ENCODE results near the gene SRP68.

The SRP68 gene

GRCh38 chr17:76027159-76027839 lies 45.0 kb downstream of the SRP68 start, which contains the start of gene EVPL:
Gene EVPL (minus strand): TSS chr17:76027306. CDS start chr17:76027198, 108 bp downstream.
- Histone ChIP-seq H3K4me1 (ENCODE audit: control insufficient read depth, insufficient read depth, low read length) (peaks cover 4% of the 10 kb centered on the region), H3K9me3 (ENCODE audit: control insufficient read depth, low read length) (no peaks in the 10 kb centered on the region), H3K27ac (ENCODE audit: insufficient read depth, low read depth, low read length, poor library complexity, severe bottlenecking) (no peak within 1 kb of the TSS), H3K36me3 (ENCODE audit: control insufficient read depth, insufficient read depth, low read length) (no peaks in the 10 kb centered on the region), H3K27me3 (ENCODE audit: control insufficient read depth, insufficient read depth, low read length, poor library complexity, severe bottlenecking) (no peaks in the 10 kb centered on the region), H3K4me3 (ENCODE audit: insufficient read depth, low read depth, low read length) (no peak within 1 kb of the TSS)
- WGBS, 2 experiments: 87 to 88% methylated on average over 24 of the region's 24 CpGs

GRCh38 chr17:76026714-76027158 lies 45.6 kb downstream of the SRP68 start:
- H3K27me3 ChIP-seq (ENCODE audit: control insufficient read depth, insufficient read depth, low read length, poor library complexity, severe bottlenecking): no peaks in the 10 kb centered on the region
- H3K27ac ChIP-seq (ENCODE audit: insufficient read depth, low read depth, low read length, poor library complexity, severe bottlenecking): no peak overlapping the region
- no peaks in the 10 kb centered on the region for H3K9me3 ChIP-seq (ENCODE audit: control insufficient read depth, low read length)
- no peaks in the 10 kb centered on the region for H3K36me3 ChIP-seq (ENCODE audit: control insufficient read depth, insufficient read depth, low read length)
- peaks cover 4% of the 10 kb centered on the region for H3K4me1 ChIP-seq (ENCODE audit: control insufficient read depth, insufficient read depth, low read length)
- H3K4me3 ChIP-seq (ENCODE audit: insufficient read depth, low read depth, low read length): no peak overlapping the region
- WGBS, 2 experiments: 87 to 89% methylated on average over 15 of the region's 15 CpGs

GRCh38 chr17:76025294-76025693 lies 47.0 kb downstream of the SRP68 start:
- Histone ChIP-seq H3K9me3 (ENCODE audit: control insufficient read depth, low read length) (no peaks in the 10 kb centered on the region), H3K27me3 (ENCODE audit: control insufficient read depth, insufficient read depth, low read length, poor library complexity, severe bottlenecking) (no peaks in the 10 kb centered on the region), H3K36me3 (ENCODE audit: control insufficient read depth, insufficient read depth, low read length) (no peaks in the 10 kb centered on the region), H3K4me1 (ENCODE audit: control insufficient read depth, insufficient read depth, low read length) (peaks cover 4% of the 10 kb centered on the region), H3K4me3 (ENCODE audit: insufficient read depth, low read depth, low read length) (no peak overlapping the region), H3K27ac (ENCODE audit: insufficient read depth, low read depth, low read length, poor library complexity, severe bottlenecking) (no peak overlapping the region)
- WGBS, 2 experiments: 93 to 95% methylated on average over 12 of the region's 12 CpGs

- Histone ChIP-seq H3K4me1 (ENCODE audit: control insufficient read depth, insufficient read depth, low read length) (peaks cover under 1% of the 10 kb centered on the region), H3K4me3 (ENCODE audit: insufficient read depth, low read depth, low read length) (no peak overlapping the region), H3K9me3 (ENCODE audit: control insufficient read depth, low read length) (no peaks in the 10 kb centered on the region), H3K36me3 (ENCODE audit: control insufficient read depth, insufficient read depth, low read length) (no peaks in the 10 kb centered on the region), H3K27ac (ENCODE audit: insufficient read depth, low read depth, low read length, poor library complexity, severe bottlenecking) (no peak overlapping the region), H3K27me3 (ENCODE audit: control insufficient read depth, insufficient read depth, low read length, poor library complexity, severe bottlenecking) (no peaks in the 10 kb centered on the region)
- WGBS, 2 experiments: 86 to 89% methylated on average over 9 of the region's 9 CpGs
Measured at GRCh38 chr17:76024353-76024752, 48.0 kb downstream of the SRP68 start.

- no peaks in the 10 kb centered on the region for H3K36me3 ChIP-seq (ENCODE audit: control insufficient read depth, insufficient read depth, low read length)
- no peak overlapping the region for H3K27ac ChIP-seq (ENCODE audit: insufficient read depth, low read depth, low read length, poor library complexity, severe bottlenecking)
- H3K27me3 ChIP-seq (ENCODE audit: control insufficient read depth, insufficient read depth, low read length, poor library complexity, severe bottlenecking): no peaks in the 10 kb centered on the region
- no peak overlapping the region for H3K4me3 ChIP-seq (ENCODE audit: insufficient read depth, low read depth, low read length)
- no peaks in the 10 kb centered on the region for H3K4me1 ChIP-seq (ENCODE audit: control insufficient read depth, insufficient read depth, low read length)
- no peaks in the 10 kb centered on the region for H3K9me3 ChIP-seq (ENCODE audit: control insufficient read depth, low read length)
- WGBS, 2 experiments: 87 to 93% methylated on average over 9 of the region's 9 CpGs
Measured at GRCh38 chr17:76023900-76024237, 48.4 kb downstream of the SRP68 start.

- WGBS, 2 experiments: 93 to 96% methylated on average over 28 of the region's 28 CpGs
- H3K4me1 ChIP-seq (ENCODE audit: control insufficient read depth, insufficient read depth, low read length): no peaks in the 10 kb centered on the region
- no peak overlapping the region for H3K4me3 ChIP-seq (ENCODE audit: insufficient read depth, low read depth, low read length)
- no peaks in the 10 kb centered on the region for H3K9me3 ChIP-seq (ENCODE audit: control insufficient read depth, low read length)
- H3K27ac ChIP-seq (ENCODE audit: insufficient read depth, low read depth, low read length, poor library complexity, severe bottlenecking): no peak overlapping the region
- no peaks in the 10 kb centered on the region for H3K36me3 ChIP-seq (ENCODE audit: control insufficient read depth, insufficient read depth, low read length)
- H3K27me3 ChIP-seq (ENCODE audit: control insufficient read depth, insufficient read depth, low read length, poor library complexity, severe bottlenecking): no peaks in the 10 kb centered on the region
Measured at GRCh38 chr17:76022973-76023899, 49.1 kb downstream of the SRP68 start.

- no peaks in the 10 kb centered on the region for H3K9me3 ChIP-seq (ENCODE audit: control insufficient read depth, low read length)
- H3K4me3 ChIP-seq (ENCODE audit: insufficient read depth, low read depth, low read length): no peak overlapping the region
- no peaks in the 10 kb centered on the region for H3K4me1 ChIP-seq (ENCODE audit: control insufficient read depth, insufficient read depth, low read length)
- H3K36me3 ChIP-seq (ENCODE audit: control insufficient read depth, insufficient read depth, low read length): no peaks in the 10 kb centered on the region
- H3K27ac ChIP-seq (ENCODE audit: insufficient read depth, low read depth, low read length, poor library complexity, severe bottlenecking): no peak overlapping the region
- H3K27me3 ChIP-seq (ENCODE audit: control insufficient read depth, insufficient read depth, low read length, poor library complexity, severe bottlenecking): no peaks in the 10 kb centered on the region
- WGBS, 2 experiments: 90 to 91% methylated on average over 24 of the region's 24 CpGs
Measured at GRCh38 chr17:76022285-76022684, 50.0 kb downstream of the SRP68 start.

GRCh38 chr17:76019833-76020467 lies 52.4 kb downstream of the SRP68 start:
- 93 to 94% methylated on average over 6 of the region's 6 CpGs for whole genome bisulfite sequencing, 2 experiments
- H3K4me3 ChIP-seq (ENCODE audit: insufficient read depth, low read depth, low read length): no peak overlapping the region
- H3K27me3 ChIP-seq (ENCODE audit: control insufficient read depth, insufficient read depth, low read length, poor library complexity, severe bottlenecking): no peaks in the 10 kb centered on the region
- H3K4me1 ChIP-seq (ENCODE audit: control insufficient read depth, insufficient read depth, low read length): no peaks in the 10 kb centered on the region
- no peaks in the 10 kb centered on the region for H3K36me3 ChIP-seq (ENCODE audit: control insufficient read depth, insufficient read depth, low read length)
- H3K27ac ChIP-seq (ENCODE audit: insufficient read depth, low read depth, low read length, poor library complexity, severe bottlenecking): no peak overlapping the region
- no peaks in the 10 kb centered on the region for H3K9me3 ChIP-seq (ENCODE audit: control insufficient read depth, low read length)

- H3K9me3 ChIP-seq (ENCODE audit: control insufficient read depth, low read length): no peaks in the 10 kb centered on the region
- H3K36me3 ChIP-seq (ENCODE audit: control insufficient read depth, insufficient read depth, low read length): no peaks in the 10 kb centered on the region
- WGBS, 2 experiments: 91% methylated on average over 13 of the region's 13 CpGs
- no peak overlapping the region for H3K27ac ChIP-seq (ENCODE audit: insufficient read depth, low read depth, low read length, poor library complexity, severe bottlenecking)
- H3K4me1 ChIP-seq (ENCODE audit: control insufficient read depth, insufficient read depth, low read length): no peaks in the 10 kb centered on the region
- no peaks in the 10 kb centered on the region for H3K27me3 ChIP-seq (ENCODE audit: control insufficient read depth, insufficient read depth, low read length, poor library complexity, severe bottlenecking)
- H3K4me3 ChIP-seq (ENCODE audit: insufficient read depth, low read depth, low read length): no peak overlapping the region
Measured at GRCh38 chr17:76018801-76019200, 53.5 kb downstream of the SRP68 start.

- no peaks in the 10 kb centered on the region for H3K4me1 ChIP-seq (ENCODE audit: control insufficient read depth, insufficient read depth, low read length)
- no peaks in the 10 kb centered on the region for H3K36me3 ChIP-seq (ENCODE audit: control insufficient read depth, insufficient read depth, low read length)
- WGBS, 2 experiments: 89% methylated on average over 11 of the region's 11 CpGs
- H3K4me3 ChIP-seq (ENCODE audit: insufficient read depth, low read depth, low read length): no peak overlapping the region
- H3K9me3 ChIP-seq (ENCODE audit: control insufficient read depth, low read length): no peaks in the 10 kb centered on the region
- H3K27me3 ChIP-seq (ENCODE audit: control insufficient read depth, insufficient read depth, low read length, poor library complexity, severe bottlenecking): no peaks in the 10 kb centered on the region
- H3K27ac ChIP-seq (ENCODE audit: insufficient read depth, low read depth, low read length, poor library complexity, severe bottlenecking): no peak overlapping the region
Measured at GRCh38 chr17:76018340-76018680, 54.0 kb downstream of the SRP68 start.

Data from ectodermal cell (in vitro differentiated cells).